Erythroblast (primary cell): ENCODE measurements around the gene ECE1.

Experiments
- GATA1 ChIP-seq: IDR thresholded peaks from 2 replicates; pipeline ENCODE4 v1.6.1; 2011; ENCODE audit warnings: low read depth, mild to moderate bottlenecking, control low read depth, low read length, moderate library complexity
- POLR2A ChIP-seq: IDR thresholded peaks from 2 replicates; pipeline ENCODE4 v1.6.1; 2011; ENCODE audit warnings: mild to moderate bottlenecking, low read length

DNA sequence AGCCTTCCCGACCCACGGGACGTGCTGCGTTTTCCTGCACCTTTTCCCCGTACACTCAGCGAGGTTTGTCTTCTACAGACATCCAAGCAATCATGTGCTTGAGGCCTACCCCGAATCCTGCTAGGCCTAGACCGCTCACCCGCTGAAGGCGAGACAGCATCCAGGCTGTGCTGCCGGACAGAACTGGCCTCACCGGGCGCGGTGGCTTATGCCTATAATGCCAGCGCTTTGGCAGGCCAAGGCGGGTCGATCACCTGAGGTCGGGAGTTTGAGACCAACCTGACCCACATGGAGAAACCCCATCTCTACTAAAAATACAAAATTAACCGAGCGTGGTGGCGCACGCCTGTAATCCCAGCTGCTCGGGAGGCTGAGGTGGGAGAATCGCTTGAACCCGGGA lies 54.1 kb downstream of the ECE1 start:
- TF ChIP-seq POLR2A (no peak), GATA1 (no peak)
